Activated naive CD4-positive, alpha-beta T cell treated with anti-CD3 and anti-CD28 coated beads, Interleukin-2, amount 10 ng/mL, durations not matched to agents 5 hours and 36 hours (primary cell): ENCODE results near the gene TNFRSF11A. TPM values are rescaled to one million over a fixed set of nuclear protein-coding genes. Genes with fewer than 3 reads are reported as not detected.

ENCODE experiments used
- total RNA-seq, 2 experiments: library from RNA; stranded (reverse); gene quantifications; one replicate each; pipeline ENCODE4 v1.2.3, GENCODE V29; 2021

The TNFRSF11A gene
- total RNA-seq, result 10 to 100 TPM; 15.8 to 16.6 TPM

DNA sequence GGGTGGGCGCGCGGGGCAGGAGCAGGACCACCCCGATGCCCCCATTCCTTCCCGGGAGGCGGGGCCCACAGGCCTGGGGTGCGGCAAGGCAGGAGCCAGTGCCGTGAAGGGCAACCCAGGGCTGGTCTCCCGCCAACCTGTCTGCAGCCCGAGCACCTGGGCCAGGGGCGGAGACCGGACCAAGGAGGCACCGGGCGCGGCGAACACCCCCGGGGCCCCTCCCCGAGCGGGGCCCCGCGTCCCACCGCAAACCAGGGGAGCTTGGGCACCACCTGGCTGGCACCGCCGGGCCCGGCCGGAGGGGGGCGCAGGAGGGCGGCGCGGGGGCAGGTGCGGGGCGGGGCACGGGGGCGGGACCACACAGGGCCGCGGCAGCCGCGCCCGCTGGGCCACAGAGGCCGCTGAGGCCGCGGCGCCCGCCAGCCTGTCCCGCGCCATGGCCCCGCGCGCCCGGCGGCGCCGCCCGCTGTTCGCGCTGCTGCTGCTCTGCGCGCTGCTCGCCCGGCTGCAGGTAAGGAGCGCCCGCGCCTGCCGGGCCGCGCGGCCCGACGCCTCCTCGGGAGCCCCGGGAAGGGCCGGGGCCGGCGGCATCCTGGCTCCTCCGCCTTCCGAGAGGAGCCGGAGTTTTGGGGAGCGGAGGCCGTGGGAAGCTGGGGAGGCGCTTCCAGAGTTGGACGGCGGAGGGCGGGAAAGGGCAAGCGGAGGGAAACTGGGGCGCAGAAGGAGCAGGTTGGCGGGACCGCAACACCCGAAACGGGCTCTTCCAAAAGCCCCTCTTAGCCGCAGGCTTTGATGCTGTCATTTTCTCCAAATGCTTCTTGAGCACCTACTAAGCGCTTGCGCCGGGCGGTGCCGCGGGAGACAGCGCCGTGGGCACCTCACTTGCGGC is at the start of gene TNFRSF11A:
Gene TNFRSF11A, plus strand, starts transcription at position 394 of the 889 bp plus-strand sequence. Its CDS starts 43 bp downstream, at position 437.

Other genes with a start within 250 kb of the TNFRSF11A start
- 10 to 100 TPM; 25.6 to 29.7 TPM for gene PIGN, start 138.3 kb upstream of the TNFRSF11A start, total RNA-seq
- gene RELCH, start 138.1 kb upstream of the TNFRSF11A start, total RNA-seq, result 10 to 100 TPM; 37.2 to 41.7 TPM
- gene ZCCHC2, start 197.7 kb downstream of the TNFRSF11A start, total RNA-seq, result 10 to 100 TPM; 36.4 to 36.7 TPM